Measurements from ENCODE around the gene FRS3.

DNA sequence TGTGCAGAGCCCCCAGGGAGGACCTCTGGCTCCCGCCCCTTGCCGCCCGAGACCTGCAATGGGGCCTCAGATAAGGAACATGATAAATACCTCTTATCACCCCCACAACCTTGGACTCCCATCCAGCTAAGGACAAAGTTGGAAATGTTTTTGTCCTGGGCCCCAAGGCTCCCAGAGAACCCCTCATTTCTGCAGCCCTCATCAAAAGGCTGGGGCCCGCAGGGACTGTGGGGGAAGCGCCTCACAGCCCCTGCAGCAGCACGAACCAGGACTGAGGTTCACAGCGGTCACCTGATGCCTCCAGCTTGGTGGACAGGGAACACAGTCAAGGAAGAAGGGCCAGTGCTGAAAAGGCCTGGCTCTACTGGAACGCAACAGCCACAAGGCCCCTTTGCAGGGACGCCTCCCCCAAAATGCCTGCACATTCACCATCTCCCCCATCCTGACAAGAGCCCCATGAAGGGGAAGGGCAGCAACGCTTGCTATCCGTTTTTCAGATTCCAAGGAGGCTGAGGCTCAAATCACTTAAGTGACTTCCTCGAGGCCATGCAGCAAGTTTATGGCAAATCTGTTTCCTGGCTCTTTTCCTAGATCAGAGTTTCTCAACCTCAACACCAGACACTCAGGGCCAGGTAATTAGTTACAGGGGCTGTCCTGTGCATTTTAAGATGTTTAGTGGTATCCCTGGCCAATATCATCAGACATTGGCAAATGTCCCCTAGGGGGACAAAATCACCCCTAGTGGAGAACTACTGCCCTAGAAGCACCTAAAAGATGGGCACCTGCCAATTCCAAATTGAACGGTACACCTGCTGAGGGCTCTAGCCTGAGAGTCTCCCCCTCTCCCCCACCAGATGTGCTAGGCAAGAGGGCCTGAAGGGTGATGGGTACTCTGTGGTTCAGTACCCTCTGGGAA, 54.9 kb downstream of the FRS3 start:
- TF ChIP-seq POLR2A (IDR thresholded peaks at IDR 0.05), result no peak
- TF ChIP-seq, protein P1, sequence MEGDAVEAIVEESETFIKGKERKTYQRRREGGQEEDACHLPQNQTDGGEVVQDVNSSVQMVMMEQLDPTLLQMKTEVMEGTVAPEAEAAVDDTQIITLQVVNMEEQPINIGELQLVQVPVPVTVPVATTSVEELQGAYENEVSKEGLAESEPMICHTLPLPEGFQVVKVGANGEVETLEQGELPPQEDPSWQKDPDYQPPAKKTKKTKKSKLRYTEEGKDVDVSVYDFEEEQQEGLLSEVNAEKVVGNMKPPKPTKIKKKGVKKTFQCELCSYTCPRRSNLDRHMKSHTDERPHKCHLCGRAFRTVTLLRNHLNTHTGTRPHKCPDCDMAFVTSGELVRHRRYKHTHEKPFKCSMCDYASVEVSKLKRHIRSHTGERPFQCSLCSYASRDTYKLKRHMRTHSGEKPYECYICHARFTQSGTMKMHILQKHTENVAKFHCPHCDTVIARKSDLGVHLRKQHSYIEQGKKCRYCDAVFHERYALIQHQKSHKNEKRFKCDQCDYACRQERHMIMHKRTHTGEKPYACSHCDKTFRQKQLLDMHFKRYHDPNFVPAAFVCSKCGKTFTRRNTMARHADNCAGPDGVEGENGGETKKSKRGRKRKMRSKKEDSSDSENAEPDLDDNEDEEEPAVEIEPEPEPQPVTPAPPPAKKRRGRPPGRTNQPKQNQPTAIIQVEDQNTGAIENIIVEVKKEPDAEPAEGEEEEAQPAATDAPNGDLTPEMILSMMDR (IDR thresholded peaks at IDR 0.05), result peak in 1 of 6 experiments; percentile 2

All from adrenal gland (tissue), 5 donors.